GM20431 (cell line): Measurements from ENCODE around the gene PTPRO.

ENCODE experiments used
- in situ Hi-C: fragments of 300-500 bp; cut with MseI, MboI; formaldehyde crosslinking; loops from one replicate; pipeline ENCODE4 v1.15.0; 2020; ENCODE audit warnings: low sequenced_read_pairs; ENCODE audit not compliant: unreplicated experiment

The PTPRO gene

DNA sequence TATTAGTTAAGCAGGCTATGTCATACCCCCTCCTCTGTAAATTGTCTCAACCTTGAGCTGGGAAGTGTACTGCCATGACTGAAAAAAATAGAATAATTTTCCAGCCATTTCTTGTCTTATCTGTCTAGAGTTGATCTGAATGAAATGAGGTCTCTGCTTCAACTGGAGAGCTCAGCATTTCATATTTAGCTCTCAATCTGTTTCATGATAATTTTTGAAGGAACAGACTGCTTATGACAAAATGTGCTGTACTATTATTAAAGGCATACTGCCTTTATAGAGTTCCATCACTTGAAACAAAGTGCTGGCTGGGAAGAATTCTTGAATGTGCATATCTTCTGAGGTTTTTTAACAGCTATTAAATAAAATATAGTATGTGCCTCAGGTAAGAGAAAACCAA is 19.1 kb downstream of the PTPRO start:
- in situ Hi-C loops: no loop called here

DNA sequence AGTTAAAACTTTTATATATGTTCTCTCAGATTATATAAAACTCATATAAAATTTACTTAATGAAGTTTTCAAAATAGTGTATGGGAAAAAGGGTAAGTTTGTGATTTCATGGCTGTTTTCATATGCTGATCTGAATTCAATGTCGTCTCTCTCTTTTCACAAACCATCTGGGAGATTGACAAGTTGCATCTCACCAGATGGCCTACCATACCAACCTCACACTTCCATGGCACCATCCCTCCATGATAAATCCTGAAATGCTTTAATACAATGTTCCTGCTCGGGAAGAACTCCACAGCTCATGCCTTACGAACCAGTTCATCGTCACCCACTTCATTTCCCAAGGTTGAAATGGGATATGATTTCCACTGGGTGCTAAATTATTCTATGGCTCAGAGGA is 22.3 kb downstream of the PTPRO start:
- in situ Hi-C loops: no loop called here

GRCh38 chr12:15346488-15346887 is 24.2 kb downstream of the PTPRO start:
- in situ Hi-C loops: no loop called here

- in situ Hi-C loops: no loop called here
These were observed 28.3 kb downstream of the PTPRO start for GRCh38 chr12:15350643-15351042.

DNA sequence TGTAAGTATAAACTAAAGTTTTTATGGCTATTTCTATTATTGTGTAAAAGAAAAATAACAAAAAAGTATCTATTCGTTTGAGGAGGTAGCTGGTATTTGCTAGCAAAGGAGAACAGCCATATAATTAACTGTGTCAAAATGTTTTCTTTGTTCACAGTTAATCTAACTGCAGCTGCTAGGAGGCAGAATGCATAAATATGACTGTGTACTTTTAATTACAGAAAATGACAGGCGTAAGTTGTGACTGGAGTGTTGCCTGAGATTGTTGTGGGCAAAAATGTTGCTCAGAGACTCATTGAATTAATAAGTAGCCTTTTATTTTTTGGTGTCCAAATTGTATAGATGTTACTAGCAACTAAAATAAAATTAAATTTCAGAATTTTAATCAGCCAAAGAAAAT is 33.5 kb downstream of the PTPRO start:
- in situ Hi-C loops: no loop called here

DNA sequence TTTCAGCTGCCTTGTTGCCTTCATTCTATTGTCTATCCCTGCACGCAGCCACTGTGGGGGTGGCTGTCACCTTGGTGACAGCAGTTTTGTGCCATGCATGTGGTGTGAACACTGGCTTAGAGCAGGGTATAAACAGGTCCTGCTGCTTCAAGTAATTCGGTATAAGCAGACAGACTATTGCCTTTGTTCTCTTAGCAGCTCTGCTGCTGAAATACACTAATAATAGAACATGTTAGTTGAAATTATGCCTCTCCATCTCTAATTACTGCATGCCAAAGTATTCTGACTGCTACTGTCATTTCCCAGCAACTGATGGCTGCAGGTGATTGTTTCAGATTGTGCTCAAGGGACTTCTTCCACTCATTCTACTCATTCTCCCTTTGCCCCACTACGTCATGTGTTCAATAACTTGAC is 34.6 kb downstream of the PTPRO start:
- in situ Hi-C loops: no loop called here

DNA sequence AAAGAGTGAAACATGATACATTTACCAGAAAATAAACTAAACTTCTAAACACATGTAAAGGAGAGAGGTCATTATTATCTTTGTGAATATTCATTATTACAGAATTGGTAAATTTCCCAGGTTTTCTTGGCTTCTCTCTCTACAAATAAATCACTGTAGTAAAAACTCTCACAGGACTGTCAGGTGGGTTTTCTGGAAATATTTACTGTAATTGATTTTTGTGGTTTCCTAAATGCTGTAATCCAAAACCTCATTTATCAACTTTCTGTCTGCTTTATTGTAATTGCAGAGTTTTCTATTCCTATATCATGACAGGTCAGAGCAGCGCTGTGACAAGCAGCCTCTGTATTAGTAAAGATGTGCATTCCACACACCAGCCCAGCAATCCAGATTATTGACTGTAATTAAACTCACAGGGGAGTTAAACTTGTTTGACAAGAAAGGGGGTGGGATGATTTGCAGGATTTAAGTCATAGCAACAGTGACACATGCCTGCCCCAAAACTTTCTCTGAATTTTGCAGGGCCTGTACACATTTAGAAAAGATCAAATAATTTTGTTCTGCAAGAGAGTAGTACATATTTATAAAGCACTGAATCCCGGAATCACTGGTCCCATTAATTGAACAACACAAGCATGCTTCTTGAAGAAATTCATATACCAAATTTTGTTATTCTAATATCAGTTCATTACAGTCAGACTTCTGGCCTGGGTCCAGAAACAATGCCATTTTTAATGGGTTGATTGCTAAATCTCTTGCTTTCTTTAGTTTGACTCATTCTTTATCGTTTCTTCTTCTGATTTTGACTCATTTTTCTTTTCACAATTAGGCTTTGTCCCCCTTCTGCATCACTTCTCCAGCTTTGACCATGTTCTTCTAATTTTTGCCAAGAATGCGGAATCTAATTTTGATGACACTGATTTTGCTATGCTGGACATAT is 42.2 kb downstream of the PTPRO start:
- in situ Hi-C loops: no loop called here

DNA sequence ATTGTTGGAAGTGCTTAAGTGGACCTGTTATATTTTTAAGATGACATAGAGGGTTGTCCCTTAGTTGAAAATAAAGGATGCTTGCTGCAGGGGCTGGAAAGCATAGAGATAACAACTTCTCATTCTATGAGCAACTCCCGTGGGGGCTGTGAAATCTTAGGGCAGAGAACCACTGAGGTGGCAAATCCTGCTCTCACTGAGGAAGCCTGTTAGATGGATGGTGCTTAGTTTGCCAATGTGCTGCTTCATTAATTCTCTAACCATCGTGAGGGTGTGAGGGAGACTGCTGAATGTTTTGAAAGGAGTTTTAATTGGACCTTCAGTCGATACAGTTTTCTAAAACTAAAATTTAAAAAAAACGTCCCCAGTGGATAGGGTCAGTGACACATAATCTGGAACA is 46.5 kb downstream of the PTPRO start:
- in situ Hi-C loops: no loop called here

DNA sequence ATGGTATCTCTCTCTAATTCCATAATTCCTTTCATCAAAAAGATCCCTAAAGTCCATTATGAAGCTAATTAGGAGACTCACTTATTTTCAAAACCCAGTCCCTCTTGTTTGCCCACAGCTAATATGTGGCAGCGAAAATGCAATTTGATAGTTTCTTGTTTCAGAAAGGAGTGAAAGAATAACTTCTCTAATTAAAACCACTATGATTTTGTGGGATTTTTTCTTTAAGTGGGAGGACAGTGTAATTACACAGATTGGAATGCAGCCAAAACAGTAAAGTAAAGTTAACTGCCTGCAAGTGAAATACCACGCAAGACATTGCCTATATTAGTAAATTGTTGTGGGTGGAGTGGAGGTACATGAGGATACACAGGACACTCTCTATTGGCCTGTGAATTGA is 50.0 kb downstream of the PTPRO start:
- in situ Hi-C loops: no loop called here

GRCh38 chr12:15387772-15388171 is 65.5 kb downstream of the PTPRO start:
- in situ Hi-C loops: no loop called here

DNA sequence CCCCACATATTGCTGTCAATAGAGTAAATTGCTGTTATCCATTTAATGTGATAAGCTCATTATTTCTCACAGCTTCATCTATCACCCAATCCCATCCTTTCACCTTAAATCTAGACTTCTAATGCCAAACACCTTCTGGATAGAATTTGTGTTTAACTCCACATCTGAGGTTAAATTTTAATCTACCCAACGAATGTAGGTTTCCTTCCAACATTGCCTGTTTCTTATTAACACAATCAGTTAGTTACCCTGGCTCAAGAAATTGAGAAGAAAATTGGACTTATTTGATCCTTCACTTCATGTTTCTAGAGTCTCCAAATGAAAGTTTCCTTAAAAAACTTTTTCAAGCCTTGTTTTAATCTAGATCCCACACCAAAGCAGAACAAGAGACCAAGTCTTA is 67.3 kb downstream of the PTPRO start:
- in situ Hi-C loops: no loop called here

- in situ Hi-C loops: no loop called here
These were observed 70.7 kb downstream of the PTPRO start for GRCh38 chr12:15393037-15393436.

DNA sequence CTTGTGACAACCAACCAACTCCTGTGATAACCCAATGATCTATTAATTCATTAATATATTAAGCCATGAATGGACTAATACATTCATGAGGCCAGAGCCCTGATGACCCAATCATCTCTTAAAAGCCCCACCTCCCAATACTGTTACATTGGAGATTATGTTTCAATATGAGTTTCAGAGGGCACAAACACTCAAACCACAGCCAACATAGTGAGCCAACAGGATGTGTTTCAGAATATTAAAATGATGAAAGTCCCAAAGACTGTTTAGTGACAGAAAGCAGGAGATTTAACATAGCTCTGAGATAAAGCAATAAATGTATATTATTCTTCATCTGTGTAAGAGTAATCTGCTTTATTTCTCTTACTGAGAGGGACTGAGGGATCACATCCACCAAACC is 71.7 kb downstream of the PTPRO start:
- in situ Hi-C loops: no loop called here

- in situ Hi-C loops: no loop called here
These were observed 82.2 kb downstream of the PTPRO start for GRCh38 chr12:15404485-15404884.

GRCh38 chr12:15405606-15406005 is 83.3 kb downstream of the PTPRO start:
- in situ Hi-C loops: no loop called here

DNA sequence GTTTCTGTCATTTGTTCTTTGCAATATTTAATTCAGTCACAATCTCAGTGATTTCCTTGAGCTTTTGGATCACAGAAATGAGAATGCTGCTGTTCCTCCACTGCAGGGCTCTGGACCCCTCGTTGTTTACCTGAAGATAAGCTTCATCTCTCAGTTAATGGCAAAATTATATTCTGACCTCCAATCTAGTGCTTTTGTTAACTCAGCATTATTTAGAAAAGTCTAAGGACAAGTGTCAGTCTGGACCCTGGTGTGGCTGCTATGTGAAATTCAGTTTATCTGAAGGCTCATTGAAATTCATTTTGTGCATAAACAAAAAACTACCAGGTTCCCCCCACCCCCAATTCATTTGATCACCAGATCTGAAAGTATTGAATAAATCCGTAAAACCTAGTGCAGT is 84.7 kb downstream of the PTPRO start:
- in situ Hi-C loops: no loop called here

GRCh38 chr12:15411842-15412241 is 89.5 kb downstream of the PTPRO start:
- in situ Hi-C loops: no loop called here

DNA sequence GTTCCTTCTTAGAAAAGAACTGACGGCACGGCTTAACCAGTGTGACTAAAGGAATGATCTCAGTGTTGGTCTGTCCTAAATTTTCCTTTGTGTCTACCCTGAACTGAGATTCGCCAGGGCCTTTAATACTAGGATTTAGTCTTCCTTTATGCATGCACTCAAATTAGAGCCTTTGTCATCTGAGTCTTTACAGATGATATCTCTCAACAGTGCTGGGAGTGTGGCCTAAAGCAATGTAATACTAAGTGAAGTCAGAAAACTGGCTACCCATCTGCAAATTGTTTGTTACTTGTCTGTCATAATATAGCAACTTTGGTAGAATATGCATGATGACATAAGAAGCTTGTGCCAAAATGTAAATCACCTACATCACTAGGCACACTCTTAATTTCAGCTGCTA is 95.4 kb downstream of the PTPRO start:
- in situ Hi-C loops: no loop called here

- in situ Hi-C loops: no loop called here
These were observed 101.3 kb downstream of the PTPRO start for GRCh38 chr12:15423629-15424028.

DNA sequence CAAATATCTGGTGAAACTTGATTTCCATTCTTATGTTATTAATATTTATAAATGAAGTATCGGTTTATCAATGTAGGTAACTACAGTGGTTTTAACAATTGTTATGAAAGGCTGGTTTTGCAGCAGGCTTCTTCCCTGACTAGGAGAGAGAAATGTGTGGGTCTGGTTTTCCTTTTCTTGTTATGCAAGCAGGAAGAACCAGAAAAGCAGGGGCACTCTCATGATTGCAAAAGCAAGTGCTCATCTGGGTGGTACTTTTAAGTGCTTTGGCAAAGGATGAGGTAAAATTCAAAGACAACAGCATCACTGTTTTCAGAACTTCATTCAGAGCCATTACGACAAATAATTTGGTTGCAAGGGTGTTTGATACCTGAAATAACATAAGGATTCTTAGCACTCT is 105.6 kb downstream of the PTPRO start:
- in situ Hi-C loops: no loop called here

DNA sequence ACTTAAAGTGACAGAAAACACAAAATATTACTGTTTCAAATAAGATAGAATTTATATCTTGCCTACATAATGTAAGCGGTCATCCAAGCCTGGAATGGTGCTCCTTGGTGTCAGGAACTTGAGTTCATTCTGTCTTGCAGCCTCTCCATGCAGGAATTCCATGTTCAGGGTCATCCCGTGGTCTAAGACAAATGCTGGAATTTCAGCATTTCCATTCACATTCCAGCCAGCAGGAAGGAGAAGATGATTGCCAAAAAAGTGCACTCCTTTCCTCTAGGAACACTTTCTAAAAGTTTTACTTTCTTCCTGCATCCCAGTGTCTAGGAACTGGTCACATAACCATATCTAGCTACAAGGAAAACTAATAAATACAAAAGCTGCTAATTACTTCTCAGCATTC is 106.3 kb downstream of the PTPRO start:
- in situ Hi-C loops: no loop called here

DNA sequence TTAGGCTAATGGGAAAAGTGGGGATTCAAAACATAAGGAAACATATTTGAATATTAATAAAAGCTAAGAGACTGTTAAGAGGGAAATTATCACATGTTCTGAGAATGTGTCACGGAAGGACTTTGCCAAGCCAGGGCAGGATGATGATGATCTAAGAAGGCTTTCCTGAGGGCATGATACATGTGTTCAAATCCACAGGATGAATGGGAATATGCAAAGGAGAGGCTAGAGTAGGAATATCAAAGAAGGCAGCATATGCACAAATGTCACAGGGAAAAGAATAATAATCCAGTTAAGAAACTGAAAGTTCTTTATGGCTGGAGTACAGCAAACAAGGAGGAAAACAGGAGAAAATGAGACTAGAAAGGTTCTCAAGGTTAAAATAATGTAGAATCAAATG is 107.0 kb downstream of the PTPRO start:
- in situ Hi-C loops: no loop called here
